GM12878 (cell line): ENCODE data around the gene RRN3. TPM values are rescaled to one million over a fixed set of nuclear protein-coding genes. Genes with fewer than 3 reads are reported as not detected.

Experiments
- ATAC-seq: fragments of 200-7000 bp; cut with Tn5 transposase; 3 replicates; pipeline ENCODE4 v1.9.1; 2020; ENCODE audit warnings: mild to moderate bottlenecking, moderate library complexity
- BruUV-seq: library from RNA; stranded (reverse); fragments of 400-500 nt; replicated peaks from 2 replicates; lab custom pipeline; 2021; lab: Mats Ljungman, UMichigan
- CTCF ChIA-PET: fragments of 300-600 bp; sonication (Branson Sonifier 250); formaldehyde crosslinking; extraction: SDS; loops from one replicate; lab custom pipeline; 2021; ENCODE audit warnings: inconsistent platforms; lab: Yijun Ruan, JAX
- POLR2A ChIA-PET: fragments of 350-600 bp; formaldehyde crosslinking; extraction: SDS; loops from one replicate; lab custom pipeline; 2021; ENCODE audit warnings: inconsistent platforms; lab: Charles Lee
- RAD21 ChIA-PET: fragments of 300-600 bp; sonication (Branson Sonifier 250); formaldehyde crosslinking; loops from one replicate; lab custom pipeline; 2023; ENCODE audit warnings: antibody characterized with exemption; ENCODE audit not compliant: unreplicated experiment; lab: Charles Lee
- SMC1A ChIA-PET: fragments of 300-600 bp; sonication (Branson Sonifier 250); formaldehyde crosslinking; loops from one replicate; lab custom pipeline; 2023; ENCODE audit not compliant: unreplicated experiment, uncharacterized antibody; lab: Charles Lee
- DNase-seq: peaks from one replicate; pipeline ENCODE4 v3.0.0-alpha.2; 2011; ENCODE audit warnings: low read depth, low spot score
- FAIRE-seq: peaks from 3 replicates; lab custom pipeline; 2011; peaks lifted over from hg19 to GRCh38; lab: Jason Lieb, UNC
- H2AFZ ChIP-seq: 2 replicates; pipeline ENCODE4 v1.6.0; 2011; ENCODE audit warnings: low read depth, low read length, control low read depth; ENCODE audit not compliant: control insufficient read depth
- H3K27ac ChIP-seq: 2 replicates; pipeline ENCODE4 v1.5.1; 2011; ENCODE audit warnings: control low read depth; ENCODE audit not compliant: control insufficient read depth, insufficient read depth
- H3K27me3 ChIP-seq, 2 experiments: replicated peaks in 1 of 2; 2 replicates each; pipeline versions ENCODE4 v1.6.0 to v1.6.1; 2011; ENCODE audit warnings: low read length in 1 of 2; ENCODE audit not compliant: control insufficient read depth in 2 of 2, insufficient read depth in 2 of 2
- H3K36me3 ChIP-seq, 2 experiments: 2 replicates each; pipeline ENCODE4 v1.5.1; 2011; ENCODE audit warnings: low read length in 1 of 2; ENCODE audit not compliant: control insufficient read depth in 2 of 2, insufficient read depth in 2 of 2
- H3K4me1 ChIP-seq: 2 replicates; pipeline ENCODE4 v1.6.1; 2011; ENCODE audit warnings: mild to moderate bottlenecking, low read length, moderate library complexity, mixed read lengths; ENCODE audit not compliant: control insufficient read depth, insufficient read depth
- H3K4me2 ChIP-seq: 2 replicates; pipeline ENCODE4 v1.6.0; 2011; ENCODE audit warnings: control low read depth; ENCODE audit not compliant: control insufficient read depth, insufficient read depth
- H3K4me3 ChIP-seq: fragments of 200-600 bp; sonication (generic); 2 replicates; pipeline ENCODE4 v1.5.1; 2016
- H3K79me2 ChIP-seq: 2 replicates; pipeline ENCODE4 v1.6.0; 2011; ENCODE audit warnings: low read length; ENCODE audit not compliant: control insufficient read depth, insufficient read depth
- H3K9ac ChIP-seq: 2 replicates; pipeline ENCODE4 v1.8.0; 2011; ENCODE audit warnings: low read length, control low read depth, mixed read lengths; ENCODE audit not compliant: control insufficient read depth, insufficient read depth
- H3K9me3 ChIP-seq: replicated peaks from 3 replicates; pipeline ENCODE4 v1.5.1; 2011; ENCODE audit warnings: mild to moderate bottlenecking, low read length; ENCODE audit not compliant: control insufficient read depth, insufficient read depth
- H4K20me1 ChIP-seq: 2 replicates; pipeline ENCODE4 v1.6.0; 2011; ENCODE audit not compliant: control insufficient read depth, insufficient read depth
- BRCA1 ChIP-seq: IDR thresholded peaks from 2 replicates; pipeline ENCODE4 v1.6.1; 2011; ENCODE audit warnings: low read depth, low read length, improper control_type of control experiment
- CHD2 ChIP-seq: IDR thresholded peaks from 2 replicates; pipeline ENCODE4 v1.6.1; 2011; ENCODE audit warnings: low read depth, low read length, improper control_type of control experiment, borderline replicate concordance
- CUX1 ChIP-seq: IDR thresholded peaks from 2 replicates; pipeline ENCODE4 v1.6.1; 2012; ENCODE audit warnings: improper control_type of control experiment, low read depth, low read length; ENCODE audit not compliant: insufficient replicate concordance
- FOXK2 ChIP-seq: fragments of 450-650 bp; IDR thresholded peaks from 2 replicates; pipeline ENCODE4 v1.6.1; 2017; ENCODE audit warnings: mild to moderate bottlenecking, moderate library complexity
- IKZF1 ChIP-seq: fragments of 450-650 bp; conservative IDR thresholded peaks from 2 replicates; pipeline ENCODE4 v1.6.1; 2017; ENCODE audit warnings: antibody characterized with exemption, mild to moderate bottlenecking
- IRF4 ChIP-seq: IDR thresholded peaks from 2 replicates; pipeline ENCODE4 v1.6.1; 2011; ENCODE audit warnings: low read depth, low read length
- KAT2A ChIP-seq: conservative IDR thresholded peaks from 2 replicates; pipeline ENCODE4 v1.6.1; 2011; ENCODE audit warnings: low read depth, low read length; ENCODE audit not compliant: control insufficient read depth
- MAX ChIP-seq: IDR thresholded peaks from 2 replicates; pipeline ENCODE4 v1.6.1; 2012; ENCODE audit warnings: low read depth, low read length, improper control_type of control experiment
- NFYA ChIP-seq: IDR thresholded peaks from 2 replicates; pipeline ENCODE4 v1.6.1; 2011; ENCODE audit warnings: low read depth, mild to moderate bottlenecking, low read length, improper control_type of control experiment, borderline replicate concordance
- PAX8 ChIP-seq: fragments of 450-650 bp; IDR thresholded peaks from 2 replicates; pipeline ENCODE4 v1.6.1; 2017; ENCODE audit warnings: mild to moderate bottlenecking, moderate library complexity
- POU2F2 ChIP-seq: IDR thresholded peaks from 3 replicates; pipeline ENCODE4 v1.6.1; 2011; ENCODE audit warnings: low read depth, mild to moderate bottlenecking, low read length, borderline replicate concordance
- PRDM15 ChIP-seq: fragments of 450-650 bp; formaldehyde crosslinking; IDR thresholded peaks from 2 replicates; pipeline ENCODE4 v1.4.0; 2020; ENCODE audit warnings: mild to moderate bottlenecking, moderate library complexity
- SMC3 ChIP-seq: IDR thresholded peaks from 2 replicates; pipeline ENCODE4 v1.6.1; 2011; ENCODE audit warnings: low read length, improper control_type of control experiment, borderline replicate concordance
- SRF ChIP-seq, 2 experiments: IDR thresholded peaks; 2 replicates each; pipeline ENCODE4 v1.6.1; 2011; ENCODE audit warnings: low read depth in 2 of 2, low read length in 2 of 2, mild to moderate bottlenecking in 1 of 2, moderate library complexity in 1 of 2
- YBX1 ChIP-seq: fragments of 450-650 bp; IDR thresholded peaks from 2 replicates; pipeline ENCODE4 v1.6.1; 2016; ENCODE audit warnings: antibody characterized with exemption
- WGBS: methylation state at CpG from one replicate; pipeline ENCODE4 v1.1.6; 2016; ENCODE audit warnings: low lambda C conversion rate; ENCODE audit not compliant: insufficient replicate concordance, insufficient coverage; ENCODE audit errors: missing lambda C conversion rate; 5-methylcytosine and 5-hydroxymethylcytosine counted together
- in situ Hi-C: fragments of 300-500 bp; cut with MboI; formaldehyde crosslinking; loops from 9 replicates; pipeline ENCODE4 v1.14.3; 2018; ENCODE audit warnings: mixed read lengths
- intact Hi-C: fragments of 100-400 bp; cut with micrococcal nuclease; formaldehyde crosslinking; loops from one replicate; pipeline ENCODE4 v1.14.2; 2022; ENCODE audit not compliant: unreplicated experiment
- polyA plus RNA-seq, 11 experiments: library from polyadenylated mRNA; depleted of rRNA in 4 of 11; unstranded in 6 of 11; stranded (reverse) in 5 of 11; fragments of >200 nt; fragmentation: Nextera tagmentation in 4 of 11; fragmentation: Illumina TruSeq in 1 of 11; extraction: Ambion mirVana in 4 of 11; extraction: Trizol in 1 of 11; gene quantifications; 1 replicate in 1 of 11; 2 replicates in 10 of 11; pipeline versions ENCODE4 v1.2.1 to v1.2.3, GENCODE V29; 2011 to 2016; ENCODE audit warnings: inconsistent platforms in 2 of 11, missing spikeins in 2 of 11, low read depth in 1 of 11
- total RNA-seq, 4 experiments: library from RNA; depleted of rRNA in 3 of 4; stranded (reverse); fragments of >200 nt in 3 of 4; fragmentation: Illumina TruSeq in 1 of 4; extraction: Trizol in 1 of 4; gene quantifications; 2 replicates each; pipeline versions ENCODE4 v1.2.1 to v1.2.3, GENCODE V29; 2013 to 2021

Gene RRN3
- total and polyA plus RNA-seq, 10 of the 15 experiments (the other 5 are each of a cell fraction or from before 2014, with no cell fraction given): 21.9 to 55.5 (median 33.2) TPM

- no peaks in the 10 kb centered on the region for H3K27me3 ChIP-seq
- DNase-seq: no peak
- no peak overlapping the region for H3K27ac ChIP-seq
- H3K36me3 ChIP-seq: no peaks in the 10 kb centered on the region
- no peak overlapping the region for H3K9ac ChIP-seq
- CTCF ChIA-PET: no interaction called here
- RAD21 ChIA-PET: no interaction called here
- FAIRE-seq: no peak
- no TSS peak for BruUV-seq
- SMC1A ChIA-PET: no interaction called here
- H2AFZ ChIP-seq: no peak overlapping the region
- no peak overlapping the region for H3K4me3 ChIP-seq
- intact Hi-C loops: no loop called here
- 89% methylated on average over 10 of the region's 10 CpGs for WGBS
- no peaks in the 10 kb centered on the region; the same call in 1 of the 2 replicates for H3K4me1 ChIP-seq
- no peak for ATAC-seq
- H4K20me1 ChIP-seq: no peaks in the 10 kb centered on the region
- H3K79me2 ChIP-seq: peaks cover 12% of the 10 kb centered on the region
- POLR2A ChIA-PET: interaction anchor here (1.4 kb wide), 1 partner anchor 14 kb away, joined by 4 read pairs; no protein-coding TSS in a partner anchor
- H3K9me3 ChIP-seq: no peaks in the 10 kb centered on the region
- no peak overlapping the region for H3K4me2 ChIP-seq
- in situ Hi-C loops: no loop called here
- TF ChIP-seq PAX8 (no peak), CHD2 (no peak), BRCA1 (no peak), FOXK2 (no peak), MAX (no peak), NFYA (no peak), SRF (IDR thresholded peaks at IDR 0.05; ENCODE audit: low read depth in 2 of 2, low read length in 2 of 2) (no peak), CUX1 (no peak), PRDM15 (CRISPR knock-in tag) (no peak), POU2F2 (no peak), KAT2A (no peak), IKZF1 (no peak), SMC3 (no peak), IRF4 (no peak), YBX1 (no peak)
Measured at GRCh38 chr16:15052747-15053476, 41.2 kb downstream of the RRN3 start.
